Kidney (tissue), 14 donors: ENCODE results near the gene SLC9A2. TPM values are rescaled to one million over a fixed set of nuclear protein-coding genes. Genes with fewer than 3 reads are reported as not detected.

Experiments
- DNase-seq, 5 donors: peaks; one replicate each; pipeline ENCODE4 v3.0.0-alpha.2; 2013 to 2020
- FAIRE-seq: peaks from 2 replicates; lab custom pipeline; 2012; peaks lifted over from hg19 to GRCh38; lab: Jason Lieb, UNC
- H3K27ac ChIP-seq, 2 donors: one replicate each; pipeline ENCODE4 v1.7.0; 2013; ENCODE audit warnings: low read depth in 2 of 2, low read length in 2 of 2, inconsistent platforms in 1 of 2
- H3K27me3 ChIP-seq: one replicate; pipeline ENCODE4 v1.7.1; 2013; ENCODE audit warnings: low read length, inconsistent platforms; ENCODE audit not compliant: control insufficient read depth, insufficient read depth
- H3K36me3 ChIP-seq, 3 donors: one replicate each; pipeline versions ENCODE4 v1.7.0 to v1.7.1; 2013; ENCODE audit warnings: low read length in 3 of 3, control low read depth in 1 of 3, inconsistent platforms in 1 of 3; ENCODE audit not compliant: insufficient read depth in 3 of 3, control insufficient read depth in 2 of 3
- H3K4me1 ChIP-seq, 3 donors: one replicate each; pipeline versions ENCODE4 v1.7.0 to v1.7.1; 2013; ENCODE audit warnings: low read length in 3 of 3, inconsistent platforms in 1 of 3, low read depth in 1 of 3; ENCODE audit not compliant: control insufficient read depth in 2 of 3, insufficient read depth in 2 of 3
- H3K4me3 ChIP-seq, 3 donors: one replicate each; pipeline versions ENCODE4 v1.7.0 to v1.8.1; 2013; ENCODE audit warnings: low read length in 3 of 3, control low read depth in 1 of 3, inconsistent platforms in 1 of 3
- H3K9ac ChIP-seq, 3 donors: one replicate each; pipeline versions ENCODE4 v1.7.0 to v1.7.1; 2013; ENCODE audit warnings: low read length in 3 of 3, control low read depth in 1 of 3, inconsistent platforms in 1 of 3
- H3K9me3 ChIP-seq, 3 donors: one replicate each; pipeline versions ENCODE4 v1.7.0 to v1.7.1; 2013; ENCODE audit warnings: low read length in 3 of 3, control low read depth in 1 of 3, inconsistent platforms in 1 of 3; ENCODE audit not compliant: control insufficient read depth in 2 of 3, insufficient read depth in 1 of 3
- intact Hi-C: fragments of 100-400 bp; cut with DNase I; formaldehyde crosslinking; loops from one replicate; pipeline ENCODE4 v1.11.1; 2022
- polyA plus RNA-seq: library from polyadenylated mRNA; stranded (reverse); fragments of 350-450 nt; fragmentation: Illumina TruSeq; extraction: RNeasy Lipid Tissue Mini Kit (QIAGEN cat#74804); gene quantifications from one replicate; pipeline ENCODE4 v1.2.3, GENCODE V29; 2014; ENCODE audit warnings: low read depth, low replicate concordance; ENCODE audit not compliant: insufficient read depth
- total RNA-seq: library from RNA; stranded (reverse); fragmentation: NEBNext Ultra II Directional; extraction: Animal tissue kit (Norgen Biotek cat#: 25700); gene quantifications from one replicate; pipeline ENCODE4 v1.2.1, GENCODE V29; 2021
- TF ChIP-seq, protein P1 (sequence below): IDR thresholded peaks from 3 replicates; pipeline ENCODE4 v1.5.1; 2012; ENCODE audit warnings: mild to moderate bottlenecking, moderate library complexity, borderline replicate concordance; ENCODE audit not compliant: insufficient read depth; ENCODE audit errors: extremely low read depth
- donor health status: control.
- donor health status: control.
- donor health status: control.
- donor health status: control.
- donor health status: control.
- donor health status: DM: yes; HTN: yes; CAD: no.
- donor health status: Normal renal cell carcinoma (clear cell type).

Gene SLC9A2
- total and polyA plus RNA-seq, 2 donors from 2014 or later: 5.6 to 5.9 TPM

DNA sequence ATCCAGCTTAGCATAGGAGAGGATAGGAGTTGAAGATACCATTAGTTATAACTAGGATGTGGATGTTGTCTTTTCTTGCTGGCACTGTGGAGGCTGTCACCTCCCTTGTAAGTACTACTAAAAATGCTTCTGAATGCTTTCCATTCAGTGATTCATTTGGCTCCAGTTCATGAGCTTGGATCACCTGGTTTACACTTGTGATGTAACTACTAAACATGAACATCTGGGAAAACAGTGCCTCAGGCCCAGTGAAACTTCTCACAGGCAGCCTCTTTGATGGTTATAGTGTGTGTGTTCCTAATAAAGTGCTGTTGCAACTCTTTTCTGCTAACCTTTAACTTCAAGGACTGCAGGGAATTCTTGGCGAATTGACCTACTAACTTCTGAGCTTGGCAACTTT lies 13.0 kb upstream of the SLC9A2 start:
- no peak overlapping the region for H3K4me3 ChIP-seq
- H3K27me3 ChIP-seq: no peaks in the 10 kb centered on the region
- peak overlapping the region in 1 of 2 donors; percentile 20 for H3K27ac ChIP-seq
- H3K4me1 ChIP-seq: peaks cover 0 to 5% (median 2%) of the 10 kb centered on the region in 3 donors
- TF ChIP-seq, protein P1, sequence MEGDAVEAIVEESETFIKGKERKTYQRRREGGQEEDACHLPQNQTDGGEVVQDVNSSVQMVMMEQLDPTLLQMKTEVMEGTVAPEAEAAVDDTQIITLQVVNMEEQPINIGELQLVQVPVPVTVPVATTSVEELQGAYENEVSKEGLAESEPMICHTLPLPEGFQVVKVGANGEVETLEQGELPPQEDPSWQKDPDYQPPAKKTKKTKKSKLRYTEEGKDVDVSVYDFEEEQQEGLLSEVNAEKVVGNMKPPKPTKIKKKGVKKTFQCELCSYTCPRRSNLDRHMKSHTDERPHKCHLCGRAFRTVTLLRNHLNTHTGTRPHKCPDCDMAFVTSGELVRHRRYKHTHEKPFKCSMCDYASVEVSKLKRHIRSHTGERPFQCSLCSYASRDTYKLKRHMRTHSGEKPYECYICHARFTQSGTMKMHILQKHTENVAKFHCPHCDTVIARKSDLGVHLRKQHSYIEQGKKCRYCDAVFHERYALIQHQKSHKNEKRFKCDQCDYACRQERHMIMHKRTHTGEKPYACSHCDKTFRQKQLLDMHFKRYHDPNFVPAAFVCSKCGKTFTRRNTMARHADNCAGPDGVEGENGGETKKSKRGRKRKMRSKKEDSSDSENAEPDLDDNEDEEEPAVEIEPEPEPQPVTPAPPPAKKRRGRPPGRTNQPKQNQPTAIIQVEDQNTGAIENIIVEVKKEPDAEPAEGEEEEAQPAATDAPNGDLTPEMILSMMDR: no peak
- no peak overlapping the region for H3K9ac ChIP-seq
- H3K36me3 ChIP-seq: no peaks in the 10 kb centered on the region
- FAIRE-seq (peak; percentile 52), DNase-seq (peak in 3 of 5 donors; percentile 21 to 45 (median 37))
- intact Hi-C loops: no loop called here
- H3K9me3 ChIP-seq: no peaks in the 10 kb centered on the region

DNA sequence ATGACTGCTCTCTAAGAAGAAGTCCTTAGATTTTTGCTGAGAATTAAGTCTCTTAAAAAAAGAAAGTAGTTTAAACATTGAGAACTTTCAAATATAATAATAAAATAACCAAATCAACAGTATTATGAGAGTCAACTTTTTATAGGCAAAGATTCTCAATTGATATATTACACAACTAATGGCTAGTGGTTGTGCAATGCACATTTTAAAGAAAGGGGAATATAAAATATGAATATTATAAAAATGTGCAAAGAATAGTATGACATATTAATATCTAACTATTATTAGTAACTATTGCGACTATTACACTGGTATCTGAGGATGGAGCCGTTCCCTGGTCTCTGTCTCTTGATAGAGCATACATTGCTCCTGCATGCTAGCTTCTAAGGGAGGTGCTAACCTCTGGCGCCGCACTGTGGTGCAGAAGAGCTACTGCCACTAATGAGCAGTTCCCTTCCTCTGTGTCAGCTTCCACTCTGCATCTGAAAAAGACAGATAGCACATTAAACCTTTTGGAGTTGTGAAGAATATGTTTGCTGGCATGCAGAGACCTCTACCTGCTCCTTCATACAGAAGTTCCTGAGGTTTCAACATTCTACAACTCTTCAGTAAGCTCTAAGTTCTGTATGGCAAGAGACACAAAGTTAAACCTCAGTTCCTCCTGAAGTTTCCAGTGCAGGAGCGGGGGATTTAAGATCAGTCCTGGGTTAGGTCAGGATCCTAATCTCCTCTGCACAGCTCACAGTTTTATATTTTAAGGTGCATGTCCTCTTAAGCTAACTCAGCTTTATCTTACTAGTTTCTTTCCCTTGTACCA lies 3.5 kb upstream of the SLC9A2 start:
- DNase-seq (peak; percentile 45 to 75 (median 56)), FAIRE-seq (no peak)
- no peaks in the 10 kb centered on the region for H3K36me3 ChIP-seq

DNA sequence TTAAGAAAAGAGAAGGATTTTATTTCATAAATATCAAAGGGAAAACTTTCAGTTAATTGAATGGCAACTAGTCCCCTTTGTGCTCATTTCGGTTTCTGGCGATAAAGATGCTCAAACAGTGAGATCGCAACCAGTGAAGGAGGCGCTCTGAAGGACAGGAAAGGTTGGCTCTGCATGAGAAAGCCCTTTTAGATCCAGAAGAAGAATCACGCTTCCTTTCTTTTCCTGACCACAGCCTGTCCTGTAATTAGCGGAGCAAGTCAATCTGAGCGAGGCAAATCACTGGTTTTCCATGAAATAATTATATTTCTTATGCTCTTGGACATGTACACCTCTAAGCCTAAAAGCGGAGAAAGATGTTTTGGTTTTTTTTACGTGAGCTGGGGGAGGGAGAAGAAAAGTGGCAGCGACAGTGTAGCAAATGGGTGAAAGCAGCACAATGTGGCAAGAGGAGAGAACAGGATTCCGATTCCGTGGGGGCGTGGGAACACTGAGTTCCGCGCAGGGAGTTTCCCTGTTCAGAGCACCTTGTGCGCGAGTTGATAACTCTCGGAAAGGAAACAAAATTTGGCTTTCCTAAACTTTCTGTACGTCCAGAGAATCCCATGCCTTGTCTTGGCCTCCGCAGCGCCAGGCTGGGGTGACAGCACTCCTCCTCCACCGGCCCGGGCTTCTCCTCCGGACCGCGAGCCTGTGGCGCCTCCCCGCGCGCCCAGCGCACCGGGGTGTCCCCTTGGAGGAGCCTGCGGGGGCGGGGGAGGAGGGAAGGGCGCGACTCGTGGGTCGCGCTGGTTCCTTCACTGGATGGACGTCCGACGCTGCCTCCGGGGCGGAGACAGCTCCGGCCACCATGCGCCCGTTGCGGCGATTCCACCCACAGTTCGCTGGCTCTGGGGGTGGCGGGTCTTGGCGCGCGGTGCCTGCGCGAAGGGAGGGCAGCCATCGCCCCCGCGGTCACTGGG lies 620 bp upstream of the SLC9A2 start:
- Histone ChIP-seq H3K27me3 (peaks cover 6% of the 10 kb centered on the region), H3K27ac (peak overlapping the region; percentile 36 to 57), H3K9me3 (no peaks in the 10 kb centered on the region), H3K9ac (peak overlapping the region in 1 of 3 donors; percentile 43), H3K4me1 (peaks cover 0 to 10% (median 0%) of the 10 kb centered on the region in 3 donors), H3K4me3 (peak overlapping the region; percentile 55 to 66 (median 63)), H3K36me3 (no peaks in the 10 kb centered on the region)
- TF ChIP-seq, protein P1: no peak
- no peak for FAIRE-seq
- intact Hi-C loops: no loop called here
- DNase-seq: peak; percentile 57 to 85 (median 57)

More for the DNA sequence above, 3.5 kb upstream of the SLC9A2 start:
- Histone ChIP-seq H3K9me3 (no peaks in the 10 kb centered on the region), H3K27me3 (peaks cover 6% of the 10 kb centered on the region), H3K4me3 (no peak overlapping the region), H3K27ac (no peak overlapping the region), H3K9ac (no peak overlapping the region), H3K4me1 (peaks cover 0 to 10% (median 0%) of the 10 kb centered on the region in 3 donors)
- intact Hi-C loops: no loop called here
- TF ChIP-seq, protein P1: peak; percentile 88
